BJ (cell line): ENCODE data around the gene GPR18. TPM values are rescaled to one million over a fixed set of nuclear protein-coding genes. Genes with fewer than 3 reads are reported as not detected.

Experiments
- CTCF ChIA-PET: fragments of 350-600 bp; formaldehyde crosslinking; extraction: SDS; loops from one replicate; lab custom pipeline; 2021; ENCODE audit warnings: antibody characterized with exemption, inconsistent platforms; lab: Yijun Ruan, JAX
- POLR2A ChIA-PET: fragments of 300-600 bp; sonication (Branson Sonifier 250); formaldehyde crosslinking; extraction: SDS; loops from one replicate; lab custom pipeline; 2021; ENCODE audit warnings: antibody characterized with exemption; lab: Charles Lee
- DNase-seq: peaks from one replicate; pipeline ENCODE4 v3.0.0-alpha.2; 2011; ENCODE audit warnings: low read depth
- H3K27me3 ChIP-seq: 2 replicates; pipeline ENCODE4 v1.6.0; 2011; ENCODE audit warnings: low read length; ENCODE audit not compliant: control insufficient read depth, insufficient read depth
- H3K36me3 ChIP-seq: 2 replicates; pipeline ENCODE4 v1.5.1; 2011; ENCODE audit warnings: low read length; ENCODE audit not compliant: control insufficient read depth, insufficient read depth
- H3K4me3 ChIP-seq: 2 replicates; pipeline ENCODE4 v1.5.1; 2011; ENCODE audit warnings: low read depth, mild to moderate bottlenecking, control low read depth, low read length
- CTCF ChIP-seq: IDR thresholded peaks from 2 replicates; pipeline ENCODE4 v1.5.1; 2011; ENCODE audit warnings: low read depth, mild to moderate bottlenecking, control low read depth, inconsistent platforms, low read length, moderate library complexity; ENCODE audit not compliant: insufficient read depth
- polyA plus RNA-seq: library from polyadenylated mRNA; depleted of rRNA; stranded (reverse); fragments of >200 nt; gene quantifications from 2 replicates; pipeline ENCODE4 v1.2.3, GENCODE V29; 2011; rRNA removed
- small RNA-seq: library from RNA; depleted of rRNA; stranded (forward); fragments of <200 nt; gene quantifications from one replicate; pipeline ENCODE3, GENCODE V24; 2012; ENCODE audit warnings: low replicate concordance, low read depth; ENCODE audit not compliant: insufficient read length

The GPR18 gene
- polyA plus RNA-seq, 1 experiment: not detected

- CTCF ChIA-PET: interaction anchor here (0.7 to 1.7 kb wide), 2 partner anchors 15 to 30 kb away, joined by 3 to 5 read pairs; no protein-coding TSS in a partner anchor
- TF ChIP-seq CTCF: no peak
- DNase-seq: no peak
- POLR2A ChIA-PET: no interaction called here
- Histone ChIP-seq H3K4me3 (no peak overlapping the region), H3K27me3 (no peaks in the 10 kb centered on the region), H3K36me3 (no peaks in the 10 kb centered on the region)
Measured at GRCh38 chr13:99206873-99207272, 51.3 kb downstream of the GPR18 start.

GRCh38 chr13:99206226-99206625 lies 52.0 kb downstream of the GPR18 start:
- Histone ChIP-seq H3K27me3 (no peaks in the 10 kb centered on the region), H3K4me3 (no peak overlapping the region), H3K36me3 (no peaks in the 10 kb centered on the region)
- POLR2A ChIA-PET: no interaction called here
- CTCF ChIA-PET: interaction anchor here (1.3 to 1.7 kb wide), 2 partner anchors 29 kb away, joined by 3 to 5 read pairs; no protein-coding TSS in a partner anchor
- DNase-seq: no peak
- TF ChIP-seq CTCF: no peak

GRCh38 chr13:99205621-99206220 lies 52.5 kb downstream of the GPR18 start:
- no peak for DNase-seq
- Histone ChIP-seq H3K36me3 (no peaks in the 10 kb centered on the region), H3K27me3 (no peaks in the 10 kb centered on the region), H3K4me3 (no peak overlapping the region)
- TF ChIP-seq CTCF: no peak
- ChIA-PET POLR2A (no interaction called here), CTCF (interaction anchor here (1.3 kb wide), 1 partner anchor 28 kb away, joined by 3 read pairs; no protein-coding TSS in a partner anchor)

Small RNAs within 50 kb of the gene (small RNA-seq; reads per million reads assigned to genes)
- gene RN7SKP9: not detected

Other genes starting within 250 kb of the GPR18 start
- 84.7 and 87.8 TPM in 2 replicates for gene UBAC2, start 57.5 kb downstream of the GPR18 start, polyA plus RNA-seq
- gene GPR183, start 49.0 kb upstream of the GPR18 start, polyA plus RNA-seq: 0.31 and 0.37 TPM in 2 replicates
- 62.0 and 119 TPM in 2 replicates for gene TM9SF2, start 243.1 kb upstream of the GPR18 start, polyA plus RNA-seq